ENCODE data around the gene TESMIN. TPM values are rescaled to one million over a fixed set of nuclear protein-coding genes. Genes with fewer than 3 reads are reported as not detected.

Gene TESMIN
- total RNA-seq (2022) (6.8 and 9.7 TPM in 2 replicates), Bru-seq, nascent RNA (percentile 44 among the genes with signal in this experiment), BruChase-seq, experiment 1, labeled RNA remaining after a 6-hour chase (percentile 40 among the genes with signal in this experiment), BruChase-seq, experiment 2, labeled RNA remaining after a 2-hour chase (percentile 40 among the genes with signal in this experiment)
- long read RNA-seq, partial matches to known transcripts, result 2 of 8 reads
- long read RNA-seq, other reads (novel, unspliced or antisense), result 5 of 8 reads

GRCh38 chr11:68751331-68751856 is at the start of gene TESMIN:
TESMIN (minus strand) TSS chr11:68751520; CDS start chr11:68750660, 860 bp downstream.
- no peaks in the 10 kb centered on the region for H3K9me3 Mint-ChIP-seq (ENCODE audit: low read depth, unreplicated experiment)
- no TSS peak for BruUV-seq (replicated peaks)
- TF ChIP-seq CTCF (IDR thresholded peaks at IDR 0.05; ENCODE audit: unreplicated experiment), result no peak
- no peaks in the 10 kb centered on the region for H3K4me1 Mint-ChIP-seq (ENCODE audit: low read depth, unreplicated experiment)
- CTCF ChIA-PET, result no interaction called here
- intact Hi-C loops (cut with micrococcal nuclease; ENCODE audit: unreplicated experiment), result no loop called here
- H3K27me3 Mint-ChIP-seq (ENCODE audit: unreplicated experiment), result no peaks in the 10 kb centered on the region
- peak; percentile 95 for DNase-seq
- H3K36me3 Mint-ChIP-seq (ENCODE audit: insufficient read depth, unreplicated experiment), result peaks cover 11% of the 10 kb centered on the region
- H3K27ac Mint-ChIP-seq (ENCODE audit: unreplicated experiment), result no peak within 1 kb of the TSS
- peak within 1 kb of the TSS; percentile 72 for H3K4me3 Mint-ChIP-seq (ENCODE audit: low read depth, unreplicated experiment)

DNA sequence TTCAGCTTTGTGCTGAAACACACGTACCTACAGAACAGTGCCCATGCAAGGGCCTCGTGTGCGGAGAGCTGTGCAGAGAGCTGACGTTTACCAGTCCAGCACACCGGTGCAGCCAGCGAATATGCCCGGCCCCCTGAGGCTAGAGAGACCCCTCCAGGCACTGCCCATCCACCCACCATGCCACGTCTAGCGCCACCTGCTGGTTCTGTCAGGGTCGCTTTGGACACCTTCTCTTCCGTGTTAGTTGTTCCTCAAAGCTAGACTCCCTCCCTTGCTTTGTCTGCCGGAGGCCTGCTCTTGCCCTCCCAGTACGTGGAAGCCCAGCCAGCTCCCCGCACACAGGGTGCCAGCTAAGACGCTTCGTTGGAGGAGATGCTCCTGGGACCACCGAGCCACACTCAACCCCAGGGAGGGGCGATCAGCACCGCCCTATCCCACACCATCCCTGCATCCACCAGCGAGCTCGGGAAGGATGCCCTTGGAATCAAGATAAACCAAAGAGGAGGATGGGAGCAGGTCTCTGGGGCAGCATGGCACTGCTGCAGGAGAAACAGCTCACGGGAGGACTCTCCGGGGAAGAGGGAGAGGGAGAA is 47.0 kb upstream of the TESMIN start:
- CTCF ChIA-PET, result interaction anchor here (1.1 kb wide), 1 partner anchor 166 kb away, joined by 5 read pairs; no protein-coding TSS in a partner anchor
- peak; percentile 69 for TF ChIP-seq CTCF (IDR thresholded peaks at IDR 0.05; ENCODE audit: unreplicated experiment)
- Mint-ChIP-seq H3K4me1 (ENCODE audit: low read depth, unreplicated experiment) (no peaks in the 10 kb centered on the region), H3K9me3 (ENCODE audit: low read depth, unreplicated experiment) (no peaks in the 10 kb centered on the region), H3K27ac (ENCODE audit: unreplicated experiment) (no peak overlapping the region), H3K4me3 (ENCODE audit: low read depth, unreplicated experiment) (no peak overlapping the region), H3K27me3 (ENCODE audit: unreplicated experiment) (no peaks in the 10 kb centered on the region), H3K36me3 (ENCODE audit: insufficient read depth, unreplicated experiment) (peaks cover 26% of the 10 kb centered on the region)
- DNase-seq, result peak; percentile 33
- intact Hi-C loops (cut with micrococcal nuclease; ENCODE audit: unreplicated experiment), result no loop called here
- no TSS peak for BruUV-seq (replicated peaks)

GRCh38 chr11:68796801-68797200 is 45.5 kb upstream of the TESMIN start:
- Mint-ChIP-seq H3K9me3 (ENCODE audit: low read depth, unreplicated experiment) (no peaks in the 10 kb centered on the region), H3K27me3 (ENCODE audit: unreplicated experiment) (no peaks in the 10 kb centered on the region), H3K27ac (ENCODE audit: unreplicated experiment) (no peak overlapping the region), H3K4me1 (ENCODE audit: low read depth, unreplicated experiment) (no peaks in the 10 kb centered on the region), H3K4me3 (ENCODE audit: low read depth, unreplicated experiment) (no peak overlapping the region), H3K36me3 (ENCODE audit: insufficient read depth, unreplicated experiment) (peaks cover 22% of the 10 kb centered on the region)
- CTCF ChIA-PET, result no interaction called here
- intact Hi-C loops (cut with micrococcal nuclease; ENCODE audit: unreplicated experiment), result no loop called here
- no peak for TF ChIP-seq CTCF (IDR thresholded peaks at IDR 0.05; ENCODE audit: unreplicated experiment)
- no TSS peak for BruUV-seq (replicated peaks)
- no peak for DNase-seq

GRCh38 chr11:68792400-68792966 is 41.2 kb upstream of the TESMIN start:
- Mint-ChIP-seq H3K27me3 (ENCODE audit: unreplicated experiment) (no peaks in the 10 kb centered on the region), H3K27ac (ENCODE audit: unreplicated experiment) (no peak overlapping the region)

More at GRCh38 chr11:68792400-68792966, 41.2 kb upstream of the TESMIN start:
- no TSS peak for BruUV-seq (replicated peaks)
- DNase-seq, result no peak
- intact Hi-C loops (cut with micrococcal nuclease; ENCODE audit: unreplicated experiment), result no loop called here
- peaks cover 31% of the 10 kb centered on the region for H3K36me3 Mint-ChIP-seq (ENCODE audit: insufficient read depth, unreplicated experiment)
- CTCF ChIA-PET, result no interaction called here
- no peak for TF ChIP-seq CTCF (IDR thresholded peaks at IDR 0.05; ENCODE audit: unreplicated experiment)
- no peaks in the 10 kb centered on the region for H3K9me3 Mint-ChIP-seq (ENCODE audit: low read depth, unreplicated experiment)
- no peak overlapping the region for H3K4me3 Mint-ChIP-seq (ENCODE audit: low read depth, unreplicated experiment)
- no peaks in the 10 kb centered on the region for H3K4me1 Mint-ChIP-seq (ENCODE audit: low read depth, unreplicated experiment)
